Astrocyte (in vitro differentiated cells and primary cell): ENCODE measurements around the gene RCAN2. TPM values are rescaled to one million over a fixed set of nuclear protein-coding genes. Genes with fewer than 3 reads are reported as not detected.

Source experiments
- DNase-seq: peaks from one replicate; pipeline ENCODE4 v3.0.0-alpha.2; 2010; ENCODE audit warnings: low read depth
- FAIRE-seq: peaks from 2 replicates; lab custom pipeline; 2011; peaks lifted over from hg19 to GRCh38; lab: Jason Lieb, UNC
- H2AFZ ChIP-seq: 2 replicates; pipeline ENCODE4 v1.6.0; 2012; ENCODE audit warnings: low read depth, low read length, inconsistent platforms
- H3K27ac ChIP-seq: 2 replicates; pipeline ENCODE4 v1.5.1; 2011; ENCODE audit warnings: low read depth, low read length, inconsistent platforms
- H3K27me3 ChIP-seq: 2 replicates; pipeline ENCODE4 v1.6.0; 2011; ENCODE audit warnings: low read length, inconsistent platforms; ENCODE audit not compliant: insufficient read depth
- H3K36me3 ChIP-seq: 2 replicates; pipeline ENCODE4 v1.5.1; 2011; ENCODE audit warnings: low read length, inconsistent platforms; ENCODE audit not compliant: insufficient read depth
- H3K4me1 ChIP-seq: 2 replicates; pipeline ENCODE4 v1.5.1; 2011; ENCODE audit warnings: low read length, inconsistent platforms; ENCODE audit not compliant: insufficient read depth
- H3K4me2 ChIP-seq: 2 replicates; pipeline ENCODE4 v1.6.0; 2012; ENCODE audit warnings: low read length, inconsistent platforms
- H3K4me3 ChIP-seq: 2 replicates; pipeline ENCODE4 v1.5.1; 2011; ENCODE audit warnings: low read depth, mild to moderate bottlenecking, low read length, inconsistent platforms; ENCODE audit not compliant: insufficient read depth
- H3K79me2 ChIP-seq: 2 replicates; pipeline ENCODE4 v1.6.0; 2012; ENCODE audit warnings: mild to moderate bottlenecking, low read length, inconsistent platforms; ENCODE audit not compliant: insufficient read depth
- H3K9ac ChIP-seq: 2 replicates; pipeline ENCODE4 v1.6.0; 2012; ENCODE audit warnings: mild to moderate bottlenecking, low read length, inconsistent platforms
- H3K9me3 ChIP-seq: 2 replicates; pipeline ENCODE4 v1.5.1; 2012; ENCODE audit warnings: low read depth, mild to moderate bottlenecking, low read length, inconsistent platforms; ENCODE audit not compliant: insufficient read depth
- H4K20me1 ChIP-seq: 2 replicates; pipeline ENCODE4 v1.6.0; 2012; ENCODE audit warnings: low read length, inconsistent platforms; ENCODE audit not compliant: insufficient read depth
- H3K27ac Mint-ChIP-seq: one replicate; pipeline ENCODE4 v1.8.0; 2021; ENCODE audit warnings: mild to moderate bottlenecking, mixed read lengths; ENCODE audit not compliant: unreplicated experiment
- H3K27me3 Mint-ChIP-seq: one replicate; pipeline ENCODE4 v1.8.0; 2021; ENCODE audit warnings: low read depth, mixed read lengths; ENCODE audit not compliant: unreplicated experiment
- H3K36me3 Mint-ChIP-seq: one replicate; pipeline ENCODE4 v1.8.0; 2021; ENCODE audit warnings: low read depth, mixed read lengths; ENCODE audit not compliant: unreplicated experiment
- H3K4me1 Mint-ChIP-seq: one replicate; pipeline ENCODE4 v1.8.0; 2021; ENCODE audit warnings: low read depth, mixed read lengths; ENCODE audit not compliant: unreplicated experiment
- H3K4me3 Mint-ChIP-seq: one replicate; pipeline ENCODE4 v1.8.0; 2021; ENCODE audit warnings: mild to moderate bottlenecking, moderate library complexity, mixed read lengths; ENCODE audit not compliant: unreplicated experiment
- H3K9me3 Mint-ChIP-seq: one replicate; pipeline ENCODE4 v1.8.0; 2021; ENCODE audit warnings: mild to moderate bottlenecking, mixed read lengths; ENCODE audit not compliant: unreplicated experiment
- EZH2 ChIP-seq: IDR thresholded peaks from 2 replicates; pipeline ENCODE4 v1.6.1; 2012; ENCODE audit warnings: mild to moderate bottlenecking, low read length, inconsistent platforms; ENCODE audit not compliant: insufficient read depth
- total RNA-seq: library from RNA; stranded (reverse); gene quantifications from 2 replicates; pipeline ENCODE4 v1.2.1, GENCODE V29; 2021
- TF ChIP-seq, protein P1 (sequence below): IDR thresholded peaks from 2 replicates; pipeline ENCODE4 v1.5.1; 2011; ENCODE audit warnings: low read depth, mild to moderate bottlenecking, inconsistent platforms, low read length, moderate library complexity; ENCODE audit not compliant: insufficient read depth

Gene RCAN2
- total RNA-seq, 1 donor from 2014 or later: 10.6 TPM

DNA sequence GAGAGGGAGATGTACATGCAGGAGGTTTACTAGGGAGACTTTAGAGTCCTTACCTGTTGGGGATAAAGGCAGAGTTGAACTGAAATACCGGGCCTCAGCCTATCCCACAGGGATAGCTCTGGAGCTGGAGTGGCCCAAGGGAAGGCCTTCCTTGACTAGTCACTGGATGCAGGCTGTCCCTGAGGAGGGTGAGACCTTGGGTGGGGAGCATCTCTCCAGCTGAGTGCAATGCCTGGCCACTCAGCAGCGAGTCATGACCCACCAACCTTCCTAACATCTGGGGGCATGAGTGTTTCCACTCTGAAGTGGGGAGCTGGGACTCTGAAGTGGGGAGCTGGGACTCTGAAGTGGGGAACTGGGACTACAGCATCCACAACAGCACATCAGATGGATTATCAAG is 274.4 kb downstream of the RCAN2 start:
- no peak overlapping the region for H2AFZ ChIP-seq
- no peak for FAIRE-seq
- no peak overlapping the region for H3K9ac ChIP-seq
- no peaks in the 10 kb centered on the region for H3K36me3 Mint-ChIP-seq
- H3K4me1 ChIP-seq: no peaks in the 10 kb centered on the region
- no peaks in the 10 kb centered on the region for H3K9me3 ChIP-seq
- no peak overlapping the region for H3K4me3 ChIP-seq
- H3K4me1 Mint-ChIP-seq: no peaks in the 10 kb centered on the region
- peaks cover 3% of the 10 kb centered on the region for H3K27me3 ChIP-seq
- peaks cover 3% of the 10 kb centered on the region for H3K9me3 Mint-ChIP-seq
- TF ChIP-seq EZH2: no peak
- TF ChIP-seq, protein P1, sequence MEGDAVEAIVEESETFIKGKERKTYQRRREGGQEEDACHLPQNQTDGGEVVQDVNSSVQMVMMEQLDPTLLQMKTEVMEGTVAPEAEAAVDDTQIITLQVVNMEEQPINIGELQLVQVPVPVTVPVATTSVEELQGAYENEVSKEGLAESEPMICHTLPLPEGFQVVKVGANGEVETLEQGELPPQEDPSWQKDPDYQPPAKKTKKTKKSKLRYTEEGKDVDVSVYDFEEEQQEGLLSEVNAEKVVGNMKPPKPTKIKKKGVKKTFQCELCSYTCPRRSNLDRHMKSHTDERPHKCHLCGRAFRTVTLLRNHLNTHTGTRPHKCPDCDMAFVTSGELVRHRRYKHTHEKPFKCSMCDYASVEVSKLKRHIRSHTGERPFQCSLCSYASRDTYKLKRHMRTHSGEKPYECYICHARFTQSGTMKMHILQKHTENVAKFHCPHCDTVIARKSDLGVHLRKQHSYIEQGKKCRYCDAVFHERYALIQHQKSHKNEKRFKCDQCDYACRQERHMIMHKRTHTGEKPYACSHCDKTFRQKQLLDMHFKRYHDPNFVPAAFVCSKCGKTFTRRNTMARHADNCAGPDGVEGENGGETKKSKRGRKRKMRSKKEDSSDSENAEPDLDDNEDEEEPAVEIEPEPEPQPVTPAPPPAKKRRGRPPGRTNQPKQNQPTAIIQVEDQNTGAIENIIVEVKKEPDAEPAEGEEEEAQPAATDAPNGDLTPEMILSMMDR: no peak
- H3K4me2 ChIP-seq: no peak overlapping the region
- DNase-seq: no peak
- H4K20me1 ChIP-seq: no peaks in the 10 kb centered on the region
- H3K27ac Mint-ChIP-seq: no peak overlapping the region
- H3K27ac ChIP-seq: no peak overlapping the region
- no peaks in the 10 kb centered on the region for H3K79me2 ChIP-seq
- no peaks in the 10 kb centered on the region for H3K36me3 ChIP-seq
- no peaks in the 10 kb centered on the region for H3K27me3 Mint-ChIP-seq
- no peak overlapping the region for H3K4me3 Mint-ChIP-seq

DNA sequence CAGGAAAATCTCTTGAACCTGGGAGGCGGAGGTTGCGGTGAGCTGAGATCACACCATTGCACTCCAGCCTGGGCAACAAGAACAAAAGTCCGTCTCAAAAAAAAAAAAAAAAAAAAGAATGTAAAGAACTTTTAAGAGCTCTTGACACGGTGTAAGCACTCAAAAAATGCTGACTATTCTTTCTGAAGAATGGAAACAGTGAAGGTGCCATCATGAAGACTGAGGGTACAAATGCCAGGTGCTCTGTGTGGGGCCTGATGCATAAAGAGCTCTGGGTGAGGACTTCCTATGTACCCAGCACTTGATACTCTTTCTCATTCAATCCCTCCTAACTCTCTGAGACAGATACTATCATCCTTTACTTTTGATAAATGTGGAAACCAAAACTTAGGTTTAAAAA is 275.5 kb downstream of the RCAN2 start:
- Histone ChIP-seq H3K4me1 (no peaks in the 10 kb centered on the region), H2AFZ (no peak overlapping the region), H3K4me3 (no peak overlapping the region), H4K20me1 (no peaks in the 10 kb centered on the region), H3K79me2 (no peaks in the 10 kb centered on the region), H3K9me3 (no peaks in the 10 kb centered on the region), H3K9ac (no peak overlapping the region), H3K36me3 (no peaks in the 10 kb centered on the region), H3K4me2 (no peak overlapping the region), H3K27ac (no peak overlapping the region), H3K27me3 (peaks cover 3% of the 10 kb centered on the region)
- Mint-ChIP-seq H3K9me3 (peaks cover 3% of the 10 kb centered on the region), H3K4me3 (no peak overlapping the region), H3K27me3 (no peaks in the 10 kb centered on the region), H3K36me3 (no peaks in the 10 kb centered on the region), H3K4me1 (no peaks in the 10 kb centered on the region), H3K27ac (no peak overlapping the region)
- TF ChIP-seq EZH2: no peak
- TF ChIP-seq, protein P1: no peak
- no peak for DNase-seq
- FAIRE-seq: no peak

DNA sequence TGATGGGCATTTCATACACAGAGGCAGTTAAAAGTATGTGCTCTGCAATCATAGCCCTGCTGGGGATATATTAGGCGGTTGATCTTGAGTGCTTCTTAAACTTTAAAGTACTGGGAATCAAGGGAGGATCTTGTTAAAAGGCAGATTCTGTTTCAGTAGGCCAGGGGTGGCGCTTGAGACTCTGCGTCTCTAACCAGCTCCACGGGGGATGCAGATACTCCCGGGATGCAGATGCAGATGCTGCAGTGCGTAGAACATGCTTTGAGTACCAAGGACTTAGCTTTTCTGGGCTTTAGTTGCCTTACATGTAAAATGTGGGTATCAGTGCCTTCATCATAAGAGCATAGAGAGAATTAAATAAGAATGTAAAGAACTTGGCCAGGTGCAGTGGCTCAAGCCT is 276.0 kb downstream of the RCAN2 start:
- FAIRE-seq: no peak
- Mint-ChIP-seq H3K27me3 (no peaks in the 10 kb centered on the region), H3K9me3 (peaks cover 3% of the 10 kb centered on the region), H3K27ac (no peak overlapping the region), H3K4me3 (no peak overlapping the region), H3K36me3 (no peaks in the 10 kb centered on the region), H3K4me1 (no peaks in the 10 kb centered on the region)
- H3K9me3 ChIP-seq: no peaks in the 10 kb centered on the region
- H3K36me3 ChIP-seq: no peaks in the 10 kb centered on the region
- TF ChIP-seq EZH2: no peak
- TF ChIP-seq, protein P1: no peak
- DNase-seq: no peak
- H3K79me2 ChIP-seq: no peaks in the 10 kb centered on the region
- no peak overlapping the region for H3K4me3 ChIP-seq
- H3K27me3 ChIP-seq: peaks cover 3% of the 10 kb centered on the region
- no peak overlapping the region for H2AFZ ChIP-seq
- H4K20me1 ChIP-seq: no peaks in the 10 kb centered on the region
- no peak overlapping the region for H3K4me2 ChIP-seq
- H3K4me1 ChIP-seq: no peaks in the 10 kb centered on the region
- H3K27ac ChIP-seq: no peak overlapping the region
- H3K9ac ChIP-seq: no peak overlapping the region
